ENCODE results near the gene NUFIP2.
"Not testable (repeated sequence)": the region's sequence is repeated elsewhere in the genome, so short reads cannot be mapped to it uniquely, and the experiment has no call there.

NUFIP2 gene

GRCh38 chr17:29279397-29280070 is 14.4 kb downstream of the NUFIP2 start:
- DNase-seq (ENCODE audit: low read depth) = no peak

GRCh38 chr17:29278692-29279091 is 15.3 kb downstream of the NUFIP2 start:
- no peak for DNase-seq (ENCODE audit: low read depth)

GRCh38 chr17:29273924-29274323 is 20.0 kb downstream of the NUFIP2 start:
- DNase-seq (ENCODE audit: low read depth) = no peak

GRCh38 chr17:29271980-29272379 is 22.0 kb downstream of the NUFIP2 start:
- not testable (repeated sequence) for DNase-seq (ENCODE audit: low read depth)

DNA sequence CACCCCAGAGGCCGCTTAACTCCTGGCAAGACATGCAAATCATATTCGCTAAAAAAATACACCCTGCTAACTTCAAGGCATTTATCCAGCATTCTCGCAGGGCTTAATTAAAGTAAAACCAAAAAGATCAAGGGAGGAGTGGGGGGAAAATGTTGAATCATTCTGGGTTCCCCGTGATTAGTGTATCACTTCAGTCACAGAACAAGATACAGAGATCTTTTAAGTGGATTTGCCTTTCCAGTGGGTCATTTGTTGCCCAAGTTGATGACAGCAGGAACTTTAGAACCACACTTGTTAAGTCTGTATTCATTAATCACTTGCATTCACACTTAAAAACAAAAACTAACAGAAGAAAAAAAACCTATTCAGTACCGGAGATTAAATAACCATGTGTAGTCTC is 30.0 kb downstream of the NUFIP2 start:
- DNase-seq (ENCODE audit: low read depth) = no peak

DNA sequence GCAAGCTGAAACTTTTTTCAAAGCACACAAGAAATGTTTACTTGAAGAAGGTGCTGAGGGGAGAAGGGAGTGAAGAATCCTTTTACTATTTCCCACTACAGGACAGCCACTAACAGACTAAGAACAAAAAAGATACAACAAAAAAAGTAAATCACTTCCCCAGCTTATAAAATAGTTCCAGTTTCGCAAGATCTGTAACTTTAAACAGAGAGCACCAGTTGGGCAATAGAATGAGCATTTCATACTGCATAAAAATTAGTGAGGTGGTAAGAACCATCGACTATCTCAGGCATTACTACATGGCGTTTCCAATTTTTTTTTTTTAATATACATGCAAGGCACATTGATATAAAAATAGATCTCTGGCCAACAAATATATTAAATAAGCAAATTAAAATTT is 36.2 kb downstream of the NUFIP2 start:
- DNase-seq (ENCODE audit: low read depth) = peak; percentile 74

- DNase-seq (ENCODE audit: low read depth) = peak; percentile 64
Observed at GRCh38 chr17:29256735-29257466, 37.0 kb downstream of the NUFIP2 start.

DNA sequence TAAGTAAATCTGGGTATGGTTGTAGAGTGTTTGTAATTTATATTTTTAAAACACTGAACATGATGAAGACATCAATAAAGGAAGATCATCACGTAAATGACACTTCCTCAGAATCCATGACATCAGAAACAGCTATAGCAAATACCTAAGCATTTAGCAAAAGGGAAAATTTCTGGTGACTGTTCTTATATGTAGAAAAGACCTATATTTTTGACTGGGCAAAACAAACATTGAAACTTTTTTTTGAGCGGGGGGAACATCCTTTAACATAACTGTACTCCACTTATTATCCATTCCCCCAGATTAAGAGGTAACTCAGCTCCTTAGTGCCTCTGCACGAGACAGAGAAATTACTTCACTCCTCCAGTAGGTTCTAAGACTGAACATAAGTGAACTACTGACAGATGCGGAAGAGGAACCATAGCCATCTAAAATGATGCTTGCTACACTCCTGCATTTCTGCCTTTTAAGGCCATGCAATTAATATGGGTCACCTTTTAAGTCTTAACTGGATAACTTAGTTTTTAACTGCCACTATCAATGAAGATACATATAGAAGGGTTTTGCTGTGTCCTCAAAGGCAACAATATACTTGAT is 37.9 kb downstream of the NUFIP2 start:
- DNase-seq (ENCODE audit: low read depth) = no peak

GRCh38 chr17:29253037-29253436 is 40.9 kb downstream of the NUFIP2 start:
- no peak for DNase-seq (ENCODE audit: low read depth)

GRCh38 chr17:29252101-29252791 is 41.7 kb downstream of the NUFIP2 start:
- DNase-seq (ENCODE audit: low read depth) = peak; percentile 55

DNA sequence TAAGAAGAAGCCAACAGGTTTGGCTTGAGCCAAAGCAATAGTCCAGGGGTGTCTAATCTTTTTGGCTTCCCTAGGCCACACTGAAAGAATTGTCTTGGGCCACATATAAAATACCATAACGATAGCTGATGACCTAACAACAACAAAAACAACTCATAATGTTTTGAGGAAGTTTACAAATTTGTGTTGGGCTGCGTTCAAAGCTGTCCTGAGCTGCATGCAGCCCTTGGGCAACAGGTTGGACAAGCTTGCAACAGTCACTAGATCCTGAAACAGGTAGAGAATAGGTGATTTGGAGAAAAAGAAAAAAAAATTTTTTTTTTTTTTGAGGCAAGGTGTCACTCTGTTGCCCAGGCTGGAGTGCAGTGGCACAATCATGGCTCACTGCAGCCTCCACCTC is 42.8 kb downstream of the NUFIP2 start:
- DNase-seq (ENCODE audit: low read depth) = no peak

DNA sequence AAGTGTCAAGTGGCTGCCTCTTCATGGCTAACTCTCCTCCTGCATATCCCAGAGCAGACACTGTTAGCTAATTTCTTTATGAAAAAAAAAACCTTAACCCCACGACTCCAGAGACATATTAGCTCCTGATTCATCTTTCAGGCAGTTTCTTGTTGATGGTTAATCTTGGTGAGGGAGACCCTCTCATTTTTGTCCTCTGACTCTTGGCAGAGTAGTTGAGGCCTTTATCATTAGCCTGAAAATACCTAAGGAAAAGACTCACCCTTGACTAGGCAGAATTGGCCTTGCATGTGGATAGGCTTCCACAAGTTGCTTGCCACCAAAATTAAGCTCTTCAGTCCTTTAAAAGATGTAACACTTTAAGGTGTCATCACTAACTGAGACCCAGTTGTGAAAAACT is 43.3 kb downstream of the NUFIP2 start:
- no peak for DNase-seq (ENCODE audit: low read depth)

- no peak for DNase-seq (ENCODE audit: low read depth)
Observed at GRCh38 chr17:29248845-29249244, 45.1 kb downstream of the NUFIP2 start.

DNA sequence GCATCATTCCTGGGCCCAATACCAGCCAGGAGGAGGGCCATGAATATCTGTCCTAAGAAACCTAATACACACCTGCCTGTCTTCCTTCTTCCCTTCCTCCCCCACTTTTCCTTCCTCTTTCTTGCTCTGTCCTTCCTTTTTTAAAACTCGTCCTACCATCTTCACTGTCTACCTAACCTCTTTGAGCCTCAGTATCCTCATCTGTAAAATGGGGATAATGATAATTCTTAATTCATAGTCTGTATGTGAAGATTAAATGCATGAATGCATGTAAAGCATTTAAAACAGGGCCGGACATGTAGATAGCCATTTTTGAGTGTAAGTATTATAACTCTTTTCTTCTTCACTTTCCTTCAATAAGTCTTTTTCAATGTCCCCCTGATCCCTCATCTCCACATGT is 46.7 kb downstream of the NUFIP2 start:
- DNase-seq (ENCODE audit: low read depth) = no peak

GRCh38 chr17:29246628-29247027 is 47.3 kb downstream of the NUFIP2 start, which contains the start of gene CRYBA1:
CRYBA1 (plus strand) TSS chr17:29246859; CDS start chr17:29246864, 5 bp downstream.
- no peak for DNase-seq (ENCODE audit: low read depth)

DNA sequence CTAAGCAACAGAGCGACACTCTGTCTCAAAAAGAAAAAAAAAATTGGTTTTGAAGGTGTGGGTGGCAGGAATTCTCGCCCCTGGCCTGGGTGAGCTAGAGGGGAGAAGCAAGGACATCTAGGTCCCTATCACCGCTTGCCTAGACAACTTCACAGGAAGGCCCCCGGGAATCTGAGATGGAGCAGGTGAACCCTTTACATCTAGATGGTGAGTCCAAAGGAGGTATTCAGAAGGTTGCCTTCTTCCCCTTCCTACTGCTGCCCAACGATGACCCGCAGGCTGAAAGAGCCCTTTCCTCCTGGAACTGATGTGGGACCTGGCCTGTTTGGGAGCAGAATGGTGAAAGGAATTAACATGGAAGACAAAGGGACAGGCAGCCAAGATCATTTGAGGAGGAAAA is 48.5 kb downstream of the NUFIP2 start:
- no peak for DNase-seq (ENCODE audit: low read depth)

DNA sequence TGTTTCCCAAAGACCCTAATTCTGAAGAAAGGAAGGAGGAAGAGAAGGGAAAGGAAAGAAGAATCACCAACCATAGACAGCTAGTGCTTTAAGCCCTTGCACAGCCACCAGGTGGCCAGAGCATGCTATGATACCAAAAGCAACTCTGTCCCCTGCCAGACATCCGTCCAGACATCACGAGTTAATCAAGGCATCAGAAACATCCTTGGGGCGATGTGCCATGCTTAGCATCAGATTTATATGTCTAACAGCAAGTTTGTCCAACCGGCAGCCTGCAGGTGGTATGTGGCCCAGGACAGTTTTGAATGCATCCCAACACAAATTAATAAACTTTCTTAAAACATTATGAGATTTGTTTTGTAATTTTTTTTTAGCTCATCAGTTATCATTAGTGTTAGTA is 50.2 kb downstream of the NUFIP2 start:
- peak; percentile 49 for DNase-seq (ENCODE audit: low read depth)

GRCh38 chr17:29242790-29243189 is 51.2 kb downstream of the NUFIP2 start:
- no peak for DNase-seq (ENCODE audit: low read depth)

- no peak for DNase-seq (ENCODE audit: low read depth)
Observed at GRCh38 chr17:29242051-29242450, 51.9 kb downstream of the NUFIP2 start.

- DNase-seq (ENCODE audit: low read depth) = peak; percentile 93
Observed at GRCh38 chr17:29240968-29241963, 52.7 kb downstream of the NUFIP2 start.

DNA sequence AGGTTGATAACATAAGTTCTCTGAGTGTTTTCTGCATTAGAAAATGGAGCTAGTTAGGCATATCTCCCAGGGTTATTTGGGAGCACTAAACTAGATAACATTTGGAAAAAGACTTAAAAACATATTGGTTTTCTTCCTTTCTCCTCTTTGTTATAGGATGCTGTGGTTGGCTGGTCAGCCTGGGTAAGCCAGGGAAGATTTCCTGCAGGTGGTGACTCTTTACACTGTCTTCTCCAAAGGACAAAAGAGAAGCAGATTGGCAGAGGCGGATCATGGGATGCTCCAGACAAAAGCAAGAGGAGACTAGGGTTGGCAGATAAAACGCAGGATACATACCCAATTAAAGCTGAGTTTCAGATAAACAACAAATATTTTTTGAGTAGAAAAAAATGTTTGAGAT is 53.5 kb downstream of the NUFIP2 start:
- no peak for DNase-seq (ENCODE audit: low read depth)
